ENCODE data around the gene MAP2K3.
"Not testable (repeated sequence)": the region's sequence is repeated elsewhere in the genome, so short reads cannot be mapped to it uniquely, and the experiment has no call there.

- not testable (repeated sequence) for TF ChIP-seq POLR2AphosphoS5, CTCF, POLR2A, EP300 (IDR thresholded peaks at IDR 0.05)
These were observed 52.2 kb downstream of the MAP2K3 start for GRCh38 chr17:21336541-21337294.

All from stomach (tissue), 4 donors.